ENCODE measurements around the gene DENND2A. TPM values are rescaled to one million over a fixed set of nuclear protein-coding genes. Genes with fewer than 3 reads are reported as not detected.

Gene DENND2A, protein sequence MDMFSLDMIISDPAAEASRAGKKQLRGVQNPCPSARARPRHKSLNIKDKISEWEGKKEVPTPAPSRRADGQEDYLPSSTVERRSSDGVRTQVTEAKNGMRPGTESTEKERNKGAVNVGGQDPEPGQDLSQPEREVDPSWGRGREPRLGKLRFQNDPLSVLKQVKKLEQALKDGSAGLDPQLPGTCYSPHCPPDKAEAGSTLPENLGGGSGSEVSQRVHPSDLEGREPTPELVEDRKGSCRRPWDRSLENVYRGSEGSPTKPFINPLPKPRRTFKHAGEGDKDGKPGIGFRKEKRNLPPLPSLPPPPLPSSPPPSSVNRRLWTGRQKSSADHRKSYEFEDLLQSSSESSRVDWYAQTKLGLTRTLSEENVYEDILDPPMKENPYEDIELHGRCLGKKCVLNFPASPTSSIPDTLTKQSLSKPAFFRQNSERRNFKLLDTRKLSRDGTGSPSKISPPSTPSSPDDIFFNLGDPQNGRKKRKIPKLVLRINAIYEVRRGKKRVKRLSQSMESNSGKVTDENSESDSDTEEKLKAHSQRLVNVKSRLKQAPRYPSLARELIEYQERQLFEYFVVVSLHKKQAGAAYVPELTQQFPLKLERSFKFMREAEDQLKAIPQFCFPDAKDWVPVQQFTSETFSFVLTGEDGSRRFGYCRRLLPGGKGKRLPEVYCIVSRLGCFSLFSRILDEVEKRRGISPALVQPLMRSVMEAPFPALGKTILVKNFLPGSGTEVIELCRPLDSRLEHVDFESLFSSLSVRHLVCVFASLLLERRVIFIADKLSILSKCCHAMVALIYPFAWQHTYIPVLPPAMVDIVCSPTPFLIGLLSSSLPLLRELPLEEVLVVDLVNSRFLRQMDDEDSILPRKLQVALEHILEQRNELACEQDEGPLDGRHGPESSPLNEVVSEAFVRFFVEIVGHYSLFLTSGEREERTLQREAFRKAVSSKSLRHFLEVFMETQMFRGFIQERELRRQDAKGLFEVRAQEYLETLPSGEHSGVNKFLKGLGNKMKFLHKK
- not detected in 2 replicates for total RNA-seq

DNA sequence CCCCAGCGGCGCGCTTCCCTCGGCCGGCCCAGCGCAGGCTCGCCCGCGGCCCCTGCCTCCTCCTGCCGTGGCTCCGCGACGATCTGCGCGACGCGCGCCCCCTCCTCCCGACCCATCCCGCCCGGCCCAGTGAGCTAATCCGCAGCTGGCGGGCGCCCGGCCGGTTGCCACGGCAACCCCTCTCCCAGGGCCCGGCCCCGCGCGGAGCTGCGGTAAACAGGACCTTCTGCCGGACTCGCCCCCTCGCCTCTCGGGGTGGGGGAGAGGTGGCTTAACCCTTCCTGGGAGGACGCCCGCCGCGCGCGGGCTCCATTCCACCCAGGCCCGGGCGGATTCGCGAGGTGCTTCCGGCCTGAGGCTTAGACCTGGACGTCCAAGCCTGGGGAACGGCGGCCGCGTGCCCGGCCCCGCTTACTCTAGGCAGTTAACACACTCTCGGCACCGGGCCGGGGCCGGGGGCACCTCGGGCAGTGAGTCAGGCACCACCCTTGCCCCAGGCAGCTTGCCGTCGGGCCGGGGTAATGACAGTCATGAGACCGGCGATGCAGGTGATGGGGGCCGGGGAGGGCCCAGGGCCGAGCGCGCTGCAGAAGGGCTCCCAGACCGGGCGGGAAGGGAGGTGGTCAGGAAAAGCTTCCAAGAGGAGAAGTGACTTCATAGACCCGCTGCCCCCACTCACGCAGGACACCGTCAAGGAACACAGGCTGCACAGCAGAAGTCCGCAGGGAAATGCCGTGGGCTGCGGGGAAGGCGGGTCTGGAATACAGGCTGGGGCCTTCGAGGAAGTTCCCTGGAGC, at the start of gene DENND2A:
Gene DENND2A (minus strand): TSS at position 87 of the 797 bp plus-strand sequence. CDS start 38,416 bp downstream, outside the sequence.

DNA sequence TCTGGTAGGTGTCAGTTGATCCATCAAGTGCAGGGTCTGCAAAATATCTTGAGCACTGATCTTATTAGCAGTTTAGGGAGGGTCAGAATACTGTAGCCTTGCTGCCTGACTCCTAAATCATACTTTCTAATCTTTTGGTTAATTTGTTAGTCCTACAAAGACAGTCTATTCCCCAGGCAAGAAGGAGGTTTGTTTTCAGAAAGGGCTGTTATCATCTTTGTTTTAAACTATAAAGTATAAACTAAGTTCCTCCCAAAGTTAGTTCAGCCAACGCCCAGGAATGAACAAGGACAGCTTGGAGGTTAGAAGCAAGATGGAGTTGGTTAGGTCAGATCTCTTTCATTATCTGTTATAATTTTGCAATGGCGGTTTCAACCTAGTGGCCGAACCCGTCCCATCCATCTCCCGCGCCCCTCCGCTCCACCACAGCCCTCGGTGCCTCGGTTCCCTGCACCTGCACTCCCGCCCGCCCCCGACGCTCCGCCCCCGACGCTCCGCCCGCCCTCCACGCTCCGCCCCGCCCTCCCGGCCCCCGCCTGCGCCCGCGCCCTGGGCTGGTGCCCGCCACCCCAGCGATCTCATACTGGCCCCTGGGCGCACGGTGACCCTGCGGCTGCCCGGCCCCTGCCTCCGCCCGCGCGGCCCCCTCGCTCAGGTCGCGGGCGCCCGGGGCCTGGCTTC, 31.9 kb upstream of the DENND2A start, which contains the start of gene ADCK2:
Gene ADCK2 (plus strand): TSS at position 564 of the 681 bp plus-strand sequence. CDS start 386 bp downstream, outside the sequence.

DNA sequence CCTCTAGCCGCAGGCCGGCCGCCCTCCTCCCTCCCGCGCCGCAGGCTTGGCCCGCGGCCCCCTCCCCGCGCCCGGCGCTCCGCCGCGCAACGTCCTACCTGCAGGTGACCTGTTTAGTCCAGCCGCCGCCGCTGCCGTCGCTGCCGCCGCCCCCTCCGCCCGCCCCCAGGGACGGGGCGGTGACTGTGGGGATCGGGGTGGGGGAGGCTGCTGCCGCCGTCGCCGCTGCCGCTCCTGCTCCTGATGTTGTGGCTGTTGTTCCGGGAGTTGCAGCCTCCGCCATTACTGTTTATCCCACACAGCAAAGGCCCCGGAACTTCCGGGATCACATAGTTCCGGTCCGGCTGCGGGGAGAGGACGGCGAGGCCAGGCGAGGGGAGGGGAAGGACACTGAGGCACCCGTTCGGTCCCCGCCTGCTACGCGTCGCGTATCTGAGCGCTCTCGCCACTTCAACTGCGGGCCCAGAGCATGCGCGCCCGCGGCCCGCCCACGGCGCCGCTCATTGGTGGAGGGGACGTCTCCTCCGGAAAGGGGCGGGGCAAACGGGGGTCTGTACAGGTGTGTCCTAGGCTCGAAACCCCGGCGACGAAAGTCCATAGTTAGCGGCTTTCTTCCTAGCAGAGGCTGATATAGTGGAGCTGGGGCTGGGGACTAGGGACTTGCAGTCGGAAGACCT, 161.4 kb downstream of the DENND2A start, which contains the start of gene MKRN1:
Gene MKRN1 (minus strand): TSS at position 444 of the 677 bp plus-strand sequence. CDS start 161 bp downstream, at position 283.

Other genes starting within 250 kb of the DENND2A start
- gene SLC37A3, start 242.3 kb downstream of the DENND2A start, total RNA-seq = 48.9 and 73.6 TPM in 2 replicates
- gene RAB19, start 236.8 kb downstream of the DENND2A start, total RNA-seq = 0.50 TPM in 1 of 2 replicates, not detected in the other
- gene MKRN1, start 161.3 kb downstream of the DENND2A start, total RNA-seq = 89.5 and 124 TPM in 2 replicates
- gene ADCK2, start 32.1 kb upstream of the DENND2A start, total RNA-seq = 53.1 and 82.0 TPM in 2 replicates
- gene NDUFB2, start 55.9 kb upstream of the DENND2A start, total RNA-seq = 39.0 and 52.1 TPM in 2 replicates